Skeletal muscle tissue (tissue), 4 donors: Measurements from ENCODE around the gene TSSC4. TPM values are rescaled to one million over a fixed set of nuclear protein-coding genes. Genes with fewer than 3 reads are reported as not detected.

Source experiments
- H3K27ac ChIP-seq: one replicate; pipeline ENCODE4 v1.7.0; 2013; ENCODE audit warnings: mild to moderate bottlenecking, low read depth, low read length, inconsistent platforms
- H3K27me3 ChIP-seq, 3 donors: one replicate each; pipeline ENCODE4 v1.7.0; 2013; ENCODE audit warnings: low read length in 3 of 3; ENCODE audit not compliant: control insufficient read depth in 3 of 3, insufficient read depth in 3 of 3
- H3K36me3 ChIP-seq, 3 donors: one replicate each; pipeline ENCODE4 v1.7.0; 2013; ENCODE audit warnings: low read length in 3 of 3; ENCODE audit not compliant: control insufficient read depth in 3 of 3, insufficient read depth in 3 of 3
- H3K4me1 ChIP-seq, 3 donors: one replicate each; pipeline ENCODE4 v1.7.0; 2013; ENCODE audit warnings: low read length in 3 of 3, mild to moderate bottlenecking in 3 of 3; ENCODE audit not compliant: control insufficient read depth in 3 of 3, insufficient read depth in 3 of 3
- H3K4me3 ChIP-seq, 3 donors: one replicate each; pipeline ENCODE4 v1.7.0; 2013; ENCODE audit warnings: low read length in 3 of 3
- H3K9ac ChIP-seq, 3 donors: one replicate each; pipeline ENCODE4 v1.7.0; 2013; ENCODE audit warnings: low read length in 3 of 3, mild to moderate bottlenecking in 3 of 3, moderate library complexity in 2 of 3, low read depth in 1 of 3
- H3K9me3 ChIP-seq, 3 donors: one replicate each; pipeline ENCODE4 v1.7.0; 2013; ENCODE audit warnings: low read length in 3 of 3; ENCODE audit not compliant: control insufficient read depth in 3 of 3
- total RNA-seq: library from RNA; depleted of rRNA; stranded (reverse); fragments of >200 nt; gene quantifications from one replicate; pipeline ENCODE4 v1.2.3, GENCODE V29; 2014
- donor health status: Osteomylitis.

TSSC4 gene
- total RNA-seq, 1 donor from 2014 or later: 23.5 TPM

- H3K4me1 ChIP-seq: peaks cover 83 to 94% (median 89%) of the 10 kb centered on the region in 3 donors
- peaks cover 3 to 12% (median 10%) of the 10 kb centered on the region in 3 donors for H3K36me3 ChIP-seq
- no peaks in the 10 kb centered on the region for H3K9me3 ChIP-seq
- peak overlapping the region; percentile 16 to 80 (median 54) for H3K9ac ChIP-seq
- peak overlapping the region; percentile 41 for H3K27ac ChIP-seq
- no peaks in the 10 kb centered on the region for H3K27me3 ChIP-seq
- peak overlapping the region in 1 of 3 donors; percentile 56 for H3K4me3 ChIP-seq
These were observed 14.0 kb upstream of the TSSC4 start for GRCh38 chr11:2386591-2386990.

- peaks cover 75 to 86% (median 81%) of the 10 kb centered on the region in 3 donors for H3K4me1 ChIP-seq
- H3K27me3 ChIP-seq: no peaks in the 10 kb centered on the region
- no peaks in the 10 kb centered on the region for H3K9me3 ChIP-seq
- peak overlapping the region; percentile 41 for H3K27ac ChIP-seq
- peaks cover 3 to 19% (median 10%) of the 10 kb centered on the region in 3 donors for H3K36me3 ChIP-seq
- H3K4me3 ChIP-seq: peak overlapping the region in 1 of 3 donors; percentile 56
- peak overlapping the region; percentile 16 to 80 (median 54) for H3K9ac ChIP-seq
These were observed 13.1 kb upstream of the TSSC4 start for GRCh38 chr11:2387266-2387987.

GRCh38 chr11:2388431-2389376 lies 11.8 kb upstream of the TSSC4 start:
- H3K4me1 ChIP-seq: peaks cover 62 to 73% (median 68%) of the 10 kb centered on the region in 3 donors

GRCh38 chr11:2389377-2390026 lies 11.0 kb upstream of the TSSC4 start:
- Histone ChIP-seq H3K9me3 (no peaks in the 10 kb centered on the region), H3K27me3 (no peaks in the 10 kb centered on the region), H3K4me3 (peak overlapping the region in 1 of 3 donors; percentile 6), H3K27ac (peak overlapping the region; percentile 84), H3K4me1 (peaks cover 60 to 70% (median 64%) of the 10 kb centered on the region in 3 donors), H3K36me3 (peaks cover 3 to 25% (median 18%) of the 10 kb centered on the region in 3 donors), H3K9ac (peak overlapping the region; percentile 10 to 80 (median 45))

More at GRCh38 chr11:2388431-2389376, 11.8 kb upstream of the TSSC4 start:
- peaks cover 3 to 19% (median 15%) of the 10 kb centered on the region in 3 donors for H3K36me3 ChIP-seq
- H3K27me3 ChIP-seq: no peaks in the 10 kb centered on the region
- H3K9me3 ChIP-seq: no peaks in the 10 kb centered on the region
- no peak overlapping the region for H3K4me3 ChIP-seq
- peak overlapping the region; percentile 20 to 80 (median 38) for H3K9ac ChIP-seq
- peak overlapping the region; percentile 84 for H3K27ac ChIP-seq

- Histone ChIP-seq H3K27me3 (no peaks in the 10 kb centered on the region), H3K36me3 (peaks cover 3 to 24% (median 15%) of the 10 kb centered on the region in 3 donors), H3K9me3 (no peaks in the 10 kb centered on the region), H3K27ac (peak overlapping the region; percentile 84), H3K9ac (peak overlapping the region; percentile 45 to 80 (median 70)), H3K4me1 (peaks cover 53 to 64% (median 57%) of the 10 kb centered on the region in 3 donors), H3K4me3 (peak overlapping the region in 1 of 3 donors; percentile 45)
These were observed 10.3 kb upstream of the TSSC4 start for GRCh38 chr11:2390091-2390724.

GRCh38 chr11:2390725-2391151 lies 9.8 kb upstream of the TSSC4 start:
- H3K4me3 ChIP-seq: no peak overlapping the region
- peaks cover 49 to 58% (median 52%) of the 10 kb centered on the region in 3 donors for H3K4me1 ChIP-seq
- H3K27ac ChIP-seq: peak overlapping the region; percentile 84
- peak overlapping the region; percentile 45 to 80 (median 70) for H3K9ac ChIP-seq
- no peaks in the 10 kb centered on the region for H3K27me3 ChIP-seq
- peaks cover 7 to 26% (median 13%) of the 10 kb centered on the region in 3 donors for H3K36me3 ChIP-seq
- H3K9me3 ChIP-seq: no peaks in the 10 kb centered on the region

GRCh38 chr11:2391181-2391975 lies 9.2 kb upstream of the TSSC4 start:
- H3K36me3 ChIP-seq: peaks cover 13 to 30% (median 16%) of the 10 kb centered on the region in 3 donors
- no peaks in the 10 kb centered on the region for H3K27me3 ChIP-seq
- no peak overlapping the region for H3K4me3 ChIP-seq
- peak overlapping the region in 2 of 3 donors; percentile 20 to 25 for H3K9ac ChIP-seq
- H3K9me3 ChIP-seq: no peaks in the 10 kb centered on the region
- H3K4me1 ChIP-seq: peaks cover 42 to 52% (median 47%) of the 10 kb centered on the region in 3 donors
- H3K27ac ChIP-seq: peak overlapping the region; percentile 84

GRCh38 chr11:2392241-2392959 lies 8.2 kb upstream of the TSSC4 start:
- Histone ChIP-seq H3K36me3 (peaks cover 21 to 32% (median 25%) of the 10 kb centered on the region in 3 donors), H3K4me3 (no peak overlapping the region), H3K27me3 (no peaks in the 10 kb centered on the region), H3K27ac (no peak overlapping the region), H3K9ac (no peak overlapping the region), H3K9me3 (no peaks in the 10 kb centered on the region), H3K4me1 (peaks cover 32 to 42% (median 37%) of the 10 kb centered on the region in 3 donors)
